PC-3 (cell line): ENCODE measurements around the gene ANKS1B.

Source experiments
- CTCF ChIP-seq: fragments of 300-600 bp; sonication (generic); conservative IDR thresholded peaks from 2 replicates; pipeline ENCODE4 v1.5.1; 2017; ENCODE audit warnings: antibody characterized with exemption, low read depth, mild to moderate bottlenecking, low read length
- EZH2 ChIP-seq: fragments of 300-600 bp; sonication (generic); IDR thresholded peaks from one replicate; pipeline ENCODE4 v1.6.1; 2017; ENCODE audit warnings: antibody characterized with exemption, mild to moderate bottlenecking, low read length; ENCODE audit not compliant: unreplicated experiment
- EZH2phosphoT487 ChIP-seq: fragments of 300-600 bp; sonication (generic); IDR thresholded peaks from 2 replicates; pipeline ENCODE4 v1.6.1; 2018; ENCODE audit warnings: mild to moderate bottlenecking, antibody characterized with exemption, low read length, borderline replicate concordance

GRCh38 chr12:98970210-98970609 is 1014.5 kb downstream of the ANKS1B start:
- TF ChIP-seq CTCF, result no peak
- TF ChIP-seq EZH2, result no peak
- TF ChIP-seq EZH2phosphoT487, result no peak
